ENCODE measurements around the gene AGPAT2.
"Not testable (repeated sequence)": the region's sequence is repeated elsewhere in the genome, so short reads cannot be mapped to it uniquely, and the experiment has no call there.

AGPAT2 gene

DNA sequence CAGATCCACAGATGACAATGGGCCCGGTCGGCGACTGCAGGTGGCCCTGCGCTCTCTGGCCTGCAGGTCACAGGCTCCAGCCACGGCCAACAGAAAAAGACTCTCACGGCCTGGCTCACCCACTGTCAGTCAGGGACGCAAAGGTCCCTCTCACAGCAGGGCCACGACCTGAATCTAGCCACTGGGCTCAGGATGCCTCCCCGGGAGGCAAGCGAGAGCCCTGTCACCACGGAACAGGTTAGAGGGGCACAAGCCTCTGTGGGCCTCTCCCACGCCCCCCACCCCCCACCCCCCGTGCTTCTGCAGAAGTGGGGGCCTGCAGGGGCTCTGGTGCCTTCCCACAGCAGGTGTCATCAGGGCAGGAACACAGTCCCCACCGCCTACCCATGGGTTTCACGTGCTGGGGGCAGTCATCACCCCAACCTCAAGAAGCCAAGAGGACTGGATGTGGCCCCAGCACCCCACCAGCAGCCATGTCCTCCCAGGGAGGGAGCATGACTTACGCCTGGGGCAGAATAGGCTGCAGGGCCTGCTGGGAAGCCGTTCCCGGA is 41.8 kb downstream of the AGPAT2 start:
- no peak for DNase-seq (ENCODE audit: low spot score)

- DNase-seq (ENCODE audit: low spot score), result no peak
Observed at GRCh38 chr9:136644593-136645351, 42.5 kb downstream of the AGPAT2 start.

GRCh38 chr9:136644343-136644592 is 43.0 kb downstream of the AGPAT2 start:
- DNase-seq (ENCODE audit: low spot score), result no peak

GRCh38 chr9:136643596-136644342 is 43.5 kb downstream of the AGPAT2 start:
- DNase-seq (ENCODE audit: low spot score), result no peak

DNA sequence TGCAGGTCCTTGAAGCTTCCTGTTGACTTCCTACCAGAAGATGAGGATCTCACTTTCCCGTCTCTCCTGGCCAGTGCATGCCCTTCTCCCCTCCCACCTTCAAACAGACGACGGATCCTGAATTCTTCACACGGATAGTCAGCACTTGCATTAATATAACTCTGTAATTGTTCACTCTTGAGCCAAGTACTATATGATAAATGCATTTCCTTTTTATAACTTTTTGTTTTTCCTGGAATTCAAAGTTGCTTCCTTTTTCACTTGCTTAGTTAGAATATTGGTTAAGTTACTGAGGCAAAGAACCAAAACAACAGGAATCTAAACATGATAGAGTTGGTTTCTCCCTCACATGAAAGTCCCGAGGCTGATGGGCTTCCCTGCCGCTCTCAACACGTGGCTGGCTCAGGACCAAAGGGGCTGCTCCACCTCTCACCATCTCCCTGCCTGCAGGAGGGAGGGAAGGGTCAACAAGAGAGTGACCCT is 44.8 kb downstream of the AGPAT2 start:
- no peak for DNase-seq (ENCODE audit: low spot score)

DNA sequence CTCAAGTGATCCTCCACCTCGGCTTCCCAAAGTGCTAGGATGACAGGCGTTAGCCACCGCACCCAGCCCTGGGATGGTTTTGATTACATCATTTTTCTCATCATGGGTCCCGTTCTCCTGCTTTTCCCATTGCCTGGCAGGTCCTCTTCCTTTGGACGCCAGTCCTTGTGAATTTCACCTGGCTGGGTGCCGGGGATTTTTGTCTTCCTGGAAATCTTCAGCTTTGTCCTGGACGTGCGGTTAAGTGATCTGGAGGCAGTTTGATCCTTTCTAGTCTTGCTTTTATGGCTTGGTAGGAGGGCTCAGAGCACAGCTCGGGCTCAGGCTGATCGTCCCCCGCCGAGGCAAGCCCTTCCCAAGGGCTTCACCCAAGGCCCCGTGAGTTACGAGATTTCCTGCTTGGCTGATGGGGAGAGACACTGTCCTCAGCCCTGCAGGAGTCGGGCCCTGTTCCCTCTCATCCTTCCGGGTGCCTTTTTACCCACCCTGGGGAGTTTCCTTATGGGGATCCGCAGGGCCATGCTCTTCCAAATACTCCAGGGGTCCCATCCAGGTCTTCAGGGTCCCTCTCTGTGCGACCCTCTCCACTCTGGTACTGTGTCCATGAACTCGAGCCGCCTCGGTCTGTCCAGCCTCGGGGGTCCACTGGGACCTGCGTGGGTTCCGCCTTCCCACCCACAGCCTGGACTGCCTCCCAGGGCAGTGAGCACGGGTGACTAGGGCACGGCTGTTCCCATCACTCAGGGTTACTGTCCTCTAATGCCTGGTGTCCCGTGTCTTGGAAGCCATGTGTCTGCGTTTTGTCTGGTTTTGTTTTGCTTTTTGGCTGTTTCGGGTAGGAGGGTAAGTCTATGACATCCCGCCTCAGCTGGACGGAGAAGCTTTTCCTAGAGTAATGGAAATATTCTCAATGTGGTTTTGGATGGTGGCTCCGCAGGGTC is 46.8 kb downstream of the AGPAT2 start:
- no peak for DNase-seq (ENCODE audit: low spot score)

DNA sequence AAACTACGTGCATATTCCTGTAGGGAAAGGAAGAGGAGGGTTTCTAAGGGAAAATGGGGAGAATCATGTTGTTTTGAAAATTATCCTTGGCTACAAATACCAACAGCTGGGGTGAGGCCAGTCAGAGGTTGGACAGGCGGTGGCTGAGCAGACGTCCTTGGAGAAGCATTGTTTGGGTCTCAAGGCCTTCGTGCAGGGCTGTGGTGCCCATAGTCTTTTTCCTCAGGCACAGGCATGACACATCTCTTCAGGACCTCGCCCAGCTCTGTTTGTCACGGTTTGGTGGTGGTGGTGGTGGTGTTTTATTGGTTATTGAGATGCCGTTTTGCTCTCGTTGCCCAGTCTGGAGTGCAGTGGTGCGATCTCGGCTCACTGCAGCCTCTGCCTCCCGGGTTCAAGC is 52.4 kb downstream of the AGPAT2 start:
- no peak for DNase-seq (ENCODE audit: low spot score)

DNA sequence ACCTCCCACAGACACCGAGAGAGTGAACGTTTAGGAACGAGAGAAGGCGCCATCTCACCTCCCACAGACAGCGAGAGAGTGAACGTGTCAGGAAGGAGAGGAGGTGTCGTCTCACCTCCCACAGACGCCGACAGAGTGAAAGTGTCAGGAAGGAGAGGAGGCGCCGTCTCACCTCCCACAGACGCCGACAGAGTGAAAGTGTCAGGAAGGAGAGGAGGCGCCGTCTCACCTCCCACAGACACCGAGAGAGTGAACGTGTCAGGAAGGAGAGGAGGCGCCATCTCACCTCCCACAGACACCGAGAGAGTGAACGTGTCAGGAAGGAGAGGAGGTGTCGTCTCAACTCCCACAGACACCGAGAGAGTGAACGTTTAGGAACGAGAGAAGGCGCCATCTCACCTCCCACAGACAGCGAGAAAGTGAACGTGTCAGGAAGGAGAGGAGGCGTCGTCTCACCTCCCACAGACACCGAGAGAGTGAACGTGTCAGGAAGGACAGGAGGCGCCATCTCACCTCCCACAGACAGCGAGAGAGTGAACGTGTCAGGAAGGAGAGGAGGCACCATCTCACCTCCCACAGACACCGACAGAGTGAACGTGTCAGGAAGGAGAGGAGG is 54.7 kb downstream of the AGPAT2 start:
- not testable (repeated sequence) for DNase-seq (ENCODE audit: low spot score)

DNA sequence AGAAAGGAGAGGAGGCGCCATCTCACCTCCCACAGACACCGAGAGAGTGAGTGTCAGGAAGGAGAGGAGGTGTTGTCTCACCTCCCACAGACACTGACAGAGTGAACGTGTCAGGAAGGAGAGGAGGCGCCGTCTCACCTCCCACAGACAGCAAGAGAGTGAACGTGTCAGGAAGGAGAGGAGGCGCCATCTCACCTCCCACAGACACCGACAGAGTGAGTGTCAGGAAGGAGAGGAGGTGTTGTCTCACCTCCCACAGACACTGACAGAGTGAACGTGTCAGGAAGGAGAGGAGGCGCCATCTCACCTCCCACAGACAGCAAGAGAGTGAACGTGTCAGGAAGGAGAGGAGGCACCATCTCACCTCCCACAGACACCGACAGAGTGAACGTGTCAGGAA is 55.2 kb downstream of the AGPAT2 start:
- not testable (repeated sequence) for DNase-seq (ENCODE audit: low spot score)

- DNase-seq (ENCODE audit: low spot score), result no peak
Observed at GRCh38 chr9:136631038-136632000, 55.9 kb downstream of the AGPAT2 start.

DNA sequence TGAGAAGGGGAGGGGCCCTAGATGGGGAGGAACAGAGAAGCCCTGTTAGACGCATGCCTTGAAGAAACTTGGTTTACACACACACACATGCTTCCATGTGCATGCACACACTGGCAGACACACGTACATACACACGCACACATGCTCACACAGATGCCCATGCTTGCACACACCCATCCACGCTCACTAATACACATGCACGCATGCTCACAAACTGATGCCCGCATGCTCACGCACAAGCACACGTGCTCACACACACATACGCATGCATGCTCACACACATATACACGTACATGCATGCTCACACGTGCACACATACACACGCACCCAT is 56.6 kb downstream of the AGPAT2 start:
- DNase-seq (ENCODE audit: low spot score), result no peak

- DNase-seq (ENCODE audit: low spot score), result no peak
Observed at GRCh38 chr9:136629879-136630661, 57.2 kb downstream of the AGPAT2 start.

DNA sequence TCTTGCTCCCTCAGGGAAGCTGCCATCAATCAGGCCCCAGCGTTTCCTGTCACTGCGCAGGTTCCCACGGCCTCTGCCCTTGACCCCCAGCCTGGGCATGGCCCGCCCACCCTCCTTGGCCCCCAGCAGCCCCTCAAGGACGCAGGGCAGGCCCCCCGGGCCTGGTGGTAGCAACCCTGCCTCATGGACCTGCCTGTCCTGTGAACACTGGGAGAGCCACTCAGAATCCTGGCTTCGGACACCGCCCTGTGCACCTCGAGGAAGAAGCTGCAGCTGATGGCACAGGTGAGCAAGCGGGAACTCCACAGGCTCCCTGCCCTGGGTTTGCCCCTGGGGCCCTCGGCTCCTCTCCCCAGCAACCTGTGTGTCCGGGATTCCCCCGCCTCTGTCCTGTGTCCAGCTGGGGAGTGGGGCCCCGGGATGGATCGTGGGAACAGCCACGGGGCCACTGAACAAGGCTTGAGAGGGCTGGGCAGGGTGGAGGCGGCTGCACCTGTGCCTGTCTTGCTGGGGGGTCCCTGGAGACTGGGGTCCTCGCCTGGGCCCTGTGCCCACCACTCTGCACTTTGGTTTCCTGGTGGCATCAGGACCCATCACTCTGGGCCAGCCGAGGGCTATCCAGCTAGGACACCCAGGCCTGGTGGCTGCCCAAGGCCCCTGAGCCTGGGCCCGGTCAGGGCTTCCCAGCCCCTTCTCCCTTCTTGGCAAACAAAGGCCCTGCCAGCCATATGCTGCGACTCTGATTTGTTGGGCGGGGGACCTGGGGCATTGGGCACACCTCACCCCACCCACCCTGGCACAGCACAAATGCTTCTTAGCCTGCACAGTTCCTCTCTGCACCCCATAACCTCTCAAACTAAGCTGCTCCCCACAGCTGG is 58.0 kb downstream of the AGPAT2 start:
- no peak for DNase-seq (ENCODE audit: low spot score)

- DNase-seq (ENCODE audit: low spot score), result no peak
Observed at GRCh38 chr9:136628268-136628667, 59.0 kb downstream of the AGPAT2 start.

GRCh38 chr9:136627703-136628102 is 59.6 kb downstream of the AGPAT2 start:
- DNase-seq (ENCODE audit: low spot score), result no peak

DNA sequence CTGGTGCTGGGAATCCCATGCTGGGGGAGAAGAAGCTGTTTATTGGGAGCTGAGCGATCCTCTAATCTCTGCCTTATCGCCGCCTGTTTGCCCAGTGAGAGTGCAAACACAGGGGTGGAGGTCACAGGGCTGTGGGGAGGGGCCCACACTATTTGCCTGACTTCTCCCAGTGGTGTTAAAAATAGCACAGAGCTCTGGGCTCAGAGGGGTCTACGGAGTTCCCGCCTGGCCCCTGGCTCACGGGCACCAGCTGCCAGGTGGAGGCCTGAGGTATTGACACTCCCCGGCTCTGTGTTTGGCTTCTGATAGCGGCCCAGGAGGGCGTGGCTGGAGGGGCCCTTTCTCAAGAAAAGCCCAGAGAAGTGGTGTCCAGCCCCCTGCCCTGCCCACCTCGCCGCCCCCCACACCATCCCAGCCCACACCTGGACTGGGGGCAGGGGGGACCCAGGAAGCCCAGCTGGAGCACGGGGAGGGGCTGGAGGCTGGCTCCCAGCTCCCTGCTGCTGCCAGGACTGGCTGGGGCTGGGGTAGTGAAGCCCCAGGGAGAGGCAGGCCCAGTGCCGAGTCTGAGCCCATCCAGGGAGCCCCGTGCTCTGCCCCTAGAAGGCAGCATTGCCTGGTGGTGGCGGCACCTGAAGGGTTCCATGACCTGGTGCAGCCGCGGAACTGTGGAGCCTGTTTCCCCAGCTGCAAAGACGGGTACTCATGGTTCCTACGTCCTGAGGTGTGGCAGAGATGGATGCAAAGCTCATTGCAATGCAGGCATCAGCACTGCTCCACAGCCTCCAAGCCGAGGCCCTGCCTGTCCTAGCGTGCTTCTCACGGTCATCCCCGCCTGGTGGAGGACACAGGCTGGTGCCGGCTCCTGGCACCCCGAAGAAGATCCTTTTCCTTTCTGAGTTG is 60.3 kb downstream of the AGPAT2 start:
- no peak for DNase-seq (ENCODE audit: low spot score)

- no peak for DNase-seq (ENCODE audit: low spot score)
Observed at GRCh38 chr9:136626066-136626725, 61.1 kb downstream of the AGPAT2 start.

Data from putamen (tissue), 1 donor.